Neural crest cell (in vitro differentiated cells): ENCODE data around the gene KCTD8. TPM values are rescaled to one million over a fixed set of nuclear protein-coding genes. Genes with fewer than 3 reads are reported as not detected.

Experiments used
- DNase-seq: peaks from one replicate; pipeline ENCODE4 v3.0.0; 2021; ENCODE audit warnings: low read depth, mixed read lengths, low spot score
- H3K27ac Mint-ChIP-seq: one replicate; pipeline ENCODE4 v1.8.0; 2021; ENCODE audit warnings: mild to moderate bottlenecking, mixed read lengths; ENCODE audit not compliant: unreplicated experiment
- H3K27me3 Mint-ChIP-seq: 2 replicates; pipeline ENCODE4 v1.8.0; 2021; ENCODE audit warnings: low read depth, mild to moderate bottlenecking, mixed read lengths
- H3K36me3 Mint-ChIP-seq: 2 replicates; pipeline ENCODE4 v1.8.0; 2021; ENCODE audit warnings: low read depth, mild to moderate bottlenecking, mixed read lengths
- H3K4me1 Mint-ChIP-seq: 2 replicates; pipeline ENCODE4 v1.8.0; 2021; ENCODE audit warnings: mixed read lengths
- H3K4me3 Mint-ChIP-seq: one replicate; pipeline ENCODE4 v1.8.0; 2021; ENCODE audit warnings: mild to moderate bottlenecking, mixed read lengths
- H3K9me3 Mint-ChIP-seq: 2 replicates; pipeline ENCODE4 v1.8.0; 2021; ENCODE audit warnings: mixed read lengths
- total RNA-seq: library from RNA; stranded (reverse); gene quantifications from 2 replicates; pipeline ENCODE4 v1.2.1, GENCODE V29; 2021
- TF ChIP-seq, protein P1 (sequence below): fragments of 200-600 bp; sonication (generic); conservative IDR thresholded peaks from 2 replicates; pipeline ENCODE4 v1.5.0; 2021; ENCODE audit warnings: antibody characterized with exemption, mild to moderate bottlenecking

Gene KCTD8
- total RNA-seq, 1 donor from 2014 or later: not detected

DNA sequence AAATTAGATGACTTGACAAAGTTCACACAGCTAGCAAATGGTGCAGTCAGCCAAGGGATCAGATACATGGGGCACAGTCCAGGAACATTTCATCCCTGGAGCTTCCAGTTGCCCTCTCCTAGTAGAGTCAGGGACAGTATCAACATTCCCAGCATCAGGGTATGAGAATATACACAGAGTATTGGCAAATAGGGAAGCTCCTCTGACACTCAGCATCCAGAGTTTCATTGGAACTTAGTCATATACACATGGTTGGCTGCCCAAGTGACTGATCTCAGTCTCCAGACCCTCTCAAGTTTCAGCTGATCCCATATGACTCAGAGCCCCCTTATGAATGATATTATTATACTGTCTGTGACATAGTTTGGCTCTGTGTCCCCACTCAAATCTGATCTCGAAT is 13.7 kb upstream of the KCTD8 start:
- peaks cover 34% of the 10 kb centered on the region for H3K27me3 Mint-ChIP-seq
- H3K4me3 Mint-ChIP-seq: no peak overlapping the region
- TF ChIP-seq, protein P1, sequence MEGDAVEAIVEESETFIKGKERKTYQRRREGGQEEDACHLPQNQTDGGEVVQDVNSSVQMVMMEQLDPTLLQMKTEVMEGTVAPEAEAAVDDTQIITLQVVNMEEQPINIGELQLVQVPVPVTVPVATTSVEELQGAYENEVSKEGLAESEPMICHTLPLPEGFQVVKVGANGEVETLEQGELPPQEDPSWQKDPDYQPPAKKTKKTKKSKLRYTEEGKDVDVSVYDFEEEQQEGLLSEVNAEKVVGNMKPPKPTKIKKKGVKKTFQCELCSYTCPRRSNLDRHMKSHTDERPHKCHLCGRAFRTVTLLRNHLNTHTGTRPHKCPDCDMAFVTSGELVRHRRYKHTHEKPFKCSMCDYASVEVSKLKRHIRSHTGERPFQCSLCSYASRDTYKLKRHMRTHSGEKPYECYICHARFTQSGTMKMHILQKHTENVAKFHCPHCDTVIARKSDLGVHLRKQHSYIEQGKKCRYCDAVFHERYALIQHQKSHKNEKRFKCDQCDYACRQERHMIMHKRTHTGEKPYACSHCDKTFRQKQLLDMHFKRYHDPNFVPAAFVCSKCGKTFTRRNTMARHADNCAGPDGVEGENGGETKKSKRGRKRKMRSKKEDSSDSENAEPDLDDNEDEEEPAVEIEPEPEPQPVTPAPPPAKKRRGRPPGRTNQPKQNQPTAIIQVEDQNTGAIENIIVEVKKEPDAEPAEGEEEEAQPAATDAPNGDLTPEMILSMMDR: no peak
- peaks cover 6% of the 10 kb centered on the region for H3K9me3 Mint-ChIP-seq
- H3K36me3 Mint-ChIP-seq: no peaks in the 10 kb centered on the region
- H3K27ac Mint-ChIP-seq: no peak overlapping the region
- DNase-seq: no peak
- H3K4me1 Mint-ChIP-seq: no peaks in the 10 kb centered on the region

DNA sequence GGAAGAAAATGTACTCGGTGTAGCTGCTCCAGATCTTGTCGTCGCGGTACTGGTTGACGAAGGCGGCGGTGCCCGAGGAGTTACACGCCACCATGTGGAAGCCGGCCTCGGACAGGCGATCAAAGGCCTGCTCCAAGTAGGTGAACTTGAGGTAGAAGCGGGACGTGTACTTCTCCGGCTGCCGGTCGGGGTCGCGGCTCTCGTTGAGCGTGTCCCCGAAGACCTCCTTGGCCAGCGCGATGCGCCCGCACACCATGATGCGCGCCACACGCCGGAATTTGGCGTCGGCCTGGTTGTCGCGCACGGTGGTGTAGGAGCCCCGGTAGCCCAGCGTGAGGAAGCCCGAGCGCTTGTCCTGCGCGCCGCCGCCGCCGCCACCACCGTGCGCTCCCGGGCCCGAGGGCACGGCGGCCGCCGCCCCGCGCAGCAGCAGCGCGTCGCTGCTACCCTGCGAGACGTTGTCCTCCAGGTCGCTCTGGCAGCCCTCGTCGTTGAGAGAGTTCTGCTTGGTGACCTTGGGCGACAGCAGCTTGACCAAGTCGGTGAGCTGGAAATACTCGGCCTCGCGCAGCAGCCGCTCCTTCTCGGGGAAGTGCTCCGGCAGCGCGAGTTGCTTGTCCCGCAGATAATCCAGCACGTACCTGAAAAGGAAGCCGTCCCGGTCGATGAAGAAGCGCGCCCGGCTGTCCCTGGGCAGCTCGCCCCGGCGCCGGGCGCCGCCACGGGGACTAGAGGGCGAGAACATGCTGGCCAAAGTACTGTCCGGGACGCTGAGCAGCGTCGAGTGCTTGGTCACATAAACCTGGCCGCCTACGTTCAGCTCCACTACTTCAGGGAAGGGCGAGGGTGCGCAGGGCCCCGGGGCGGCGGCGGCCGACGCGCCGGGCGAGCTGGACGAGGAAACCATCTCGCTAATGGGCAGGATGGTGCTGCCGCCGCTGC is 775 bp downstream of the KCTD8 start:
- TF ChIP-seq, protein P1: no peak
- no peak overlapping the region for H3K27ac Mint-ChIP-seq
- H3K4me1 Mint-ChIP-seq: peaks cover 13% of the 10 kb centered on the region
- H3K36me3 Mint-ChIP-seq: no peaks in the 10 kb centered on the region
- H3K4me3 Mint-ChIP-seq: peak overlapping the region; percentile 69
- DNase-seq: peak; percentile 21
- H3K27me3 Mint-ChIP-seq: peaks cover 94% of the 10 kb centered on the region
- no peaks in the 10 kb centered on the region for H3K9me3 Mint-ChIP-seq

DNA sequence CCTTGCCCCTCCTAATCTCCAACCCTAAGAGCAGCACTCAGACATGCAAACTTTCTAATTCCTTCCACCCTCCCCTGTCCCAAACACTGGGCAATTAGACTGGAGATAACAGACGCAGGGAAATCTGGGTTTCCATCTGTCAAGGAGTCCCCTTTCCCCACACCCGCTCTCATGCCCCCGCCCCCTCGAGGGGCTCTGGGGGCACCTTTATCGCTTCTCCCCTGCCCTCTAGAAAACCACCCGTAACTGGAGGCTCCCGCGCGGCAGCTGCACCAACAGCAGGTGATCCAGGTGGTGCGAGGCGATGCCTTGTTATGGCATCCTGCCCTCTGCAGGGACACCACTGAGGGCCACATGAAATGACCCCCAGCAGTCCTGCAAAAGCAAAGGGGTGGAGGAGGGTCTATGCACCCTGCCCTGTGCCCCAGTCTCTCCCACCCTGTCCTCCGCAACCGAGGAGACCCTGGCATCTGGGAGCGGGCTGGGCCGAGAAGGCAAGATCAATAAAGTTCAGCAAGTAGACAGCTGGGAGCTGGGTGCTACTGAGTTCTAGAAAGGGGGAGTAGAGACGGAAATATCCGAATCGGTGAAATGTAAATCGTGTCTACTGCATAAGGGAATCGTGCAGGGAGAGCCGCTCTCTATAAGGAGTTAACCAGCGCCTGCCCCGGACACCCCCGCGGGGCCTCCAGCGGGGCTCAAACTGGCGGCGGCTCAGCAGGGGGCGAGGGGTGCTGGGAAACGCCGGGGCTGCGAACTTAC is 1.6 kb downstream of the KCTD8 start:
- Mint-ChIP-seq H3K27ac (no peak overlapping the region), H3K4me3 (peak overlapping the region; percentile 79), H3K27me3 (peaks cover 90% of the 10 kb centered on the region), H3K4me1 (peaks cover 13% of the 10 kb centered on the region), H3K36me3 (no peaks in the 10 kb centered on the region), H3K9me3 (no peaks in the 10 kb centered on the region)
- DNase-seq: no peak
- TF ChIP-seq, protein P1: no peak

DNA sequence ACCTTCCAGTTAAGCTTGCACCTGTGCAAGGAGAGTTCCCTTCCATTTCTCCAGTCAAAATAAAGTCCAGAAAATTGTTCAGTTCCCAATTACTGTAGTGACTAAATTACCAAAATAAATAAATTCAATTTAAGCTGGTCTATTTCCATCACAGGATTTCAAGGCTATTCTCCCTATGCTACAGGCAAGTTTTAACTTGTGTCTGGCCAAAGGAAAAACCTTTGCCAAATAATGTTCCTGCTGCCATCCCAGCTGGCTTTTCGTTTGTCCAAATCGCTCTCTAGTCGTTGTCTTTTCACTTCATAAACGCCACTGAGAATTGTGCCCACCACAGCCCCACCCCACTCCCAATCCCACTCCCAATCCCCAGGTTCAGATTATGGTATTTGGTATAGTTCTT is 2.4 kb downstream of the KCTD8 start:
- TF ChIP-seq, protein P1: no peak
- H3K9me3 Mint-ChIP-seq: no peaks in the 10 kb centered on the region
- peak overlapping the region; percentile 79 for H3K4me3 Mint-ChIP-seq
- H3K27ac Mint-ChIP-seq: no peak overlapping the region
- peaks cover 13% of the 10 kb centered on the region for H3K4me1 Mint-ChIP-seq
- H3K36me3 Mint-ChIP-seq: no peaks in the 10 kb centered on the region
- DNase-seq: no peak
- peaks cover 86% of the 10 kb centered on the region for H3K27me3 Mint-ChIP-seq

DNA sequence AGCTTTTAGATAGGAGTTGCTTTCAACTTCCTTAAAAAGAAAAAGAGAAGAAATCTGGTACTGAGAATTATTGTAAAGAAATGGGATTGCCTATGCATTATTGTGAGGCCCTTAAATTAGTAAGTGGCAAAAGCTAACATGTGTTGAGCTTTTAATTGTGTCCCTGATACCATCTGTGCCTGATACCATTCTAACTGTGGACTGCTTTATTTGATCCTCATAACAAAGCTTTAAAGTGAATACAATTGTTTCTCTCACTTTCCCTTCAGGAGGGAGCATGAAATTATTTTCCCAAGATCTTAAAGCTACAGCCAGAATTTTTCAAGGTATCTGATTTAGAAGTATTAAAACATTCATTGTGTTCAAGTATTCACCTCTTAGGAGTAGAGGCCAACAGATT is 9.9 kb downstream of the KCTD8 start:
- H3K9me3 Mint-ChIP-seq: no peaks in the 10 kb centered on the region
- no peaks in the 10 kb centered on the region for H3K4me1 Mint-ChIP-seq
- TF ChIP-seq, protein P1: no peak
- H3K36me3 Mint-ChIP-seq: no peaks in the 10 kb centered on the region
- no peak for DNase-seq
- no peak overlapping the region for H3K4me3 Mint-ChIP-seq
- H3K27me3 Mint-ChIP-seq: peaks cover 67% of the 10 kb centered on the region
- no peak overlapping the region for H3K27ac Mint-ChIP-seq
